GM12801 (cell line): ENCODE measurements around the gene PIGQ.

ENCODE experiments used
- CTCF ChIP-seq: IDR thresholded peaks from one replicate; pipeline ENCODE4 v1.5.1; 2011; ENCODE audit warnings: control low read depth; ENCODE audit not compliant: insufficient read length; ENCODE audit errors: extremely low read depth

The PIGQ gene

GRCh38 chr16:629833-630248, 60.1 kb downstream of the PIGQ start:
- TF ChIP-seq CTCF: no peak

- TF ChIP-seq CTCF: no peak
Observed at GRCh38 chr16:630249-630814, 60.6 kb downstream of the PIGQ start.

- TF ChIP-seq CTCF: no peak
Observed at GRCh38 chr16:630815-631405, 61.1 kb downstream of the PIGQ start, which contains the start of gene WFIKKN1. TSS of gene WFIKKN1 (plus strand) at chr16:630985. CDS start at chr16:631254, 269 bp downstream.

- no peak for TF ChIP-seq CTCF
Observed at GRCh38 chr16:631808-632358, 62.1 kb downstream of the PIGQ start.

- no peak for TF ChIP-seq CTCF
Observed at GRCh38 chr16:632486-633335, 62.9 kb downstream of the PIGQ start.

- no peak for TF ChIP-seq CTCF
Observed at GRCh38 chr16:633336-634050, 63.7 kb downstream of the PIGQ start.
